Osteoblast (primary cell): Measurements from ENCODE around the gene PARD3B. TPM values are rescaled to one million over a fixed set of nuclear protein-coding genes. Genes with fewer than 3 reads are reported as not detected.

Experiments used
- DNase-seq: peaks from one replicate; pipeline ENCODE4 v3.0.0; 2011; ENCODE audit warnings: low spot score, mixed read lengths; ENCODE audit not compliant: insufficient read length; ENCODE audit errors: missing footprints
- H2AFZ ChIP-seq: 2 replicates; pipeline ENCODE4 v1.6.0; 2011; ENCODE audit warnings: mild to moderate bottlenecking, low read length
- H3K27ac ChIP-seq: 2 replicates; pipeline ENCODE4 v1.5.1; 2011; ENCODE audit warnings: mild to moderate bottlenecking, low read depth, low read length, moderate library complexity
- H3K27me3 ChIP-seq: 2 replicates; pipeline ENCODE4 v1.6.0; 2012; ENCODE audit warnings: mild to moderate bottlenecking, control low read depth, inconsistent platforms, low read length, moderate library complexity; ENCODE audit not compliant: insufficient read depth
- H3K36me3 ChIP-seq: 2 replicates; pipeline ENCODE4 v1.5.1; 2011; ENCODE audit warnings: mild to moderate bottlenecking, low read length, control low read depth, moderate library complexity; ENCODE audit not compliant: insufficient read depth
- H3K4me1 ChIP-seq: 2 replicates; pipeline ENCODE4 v1.5.1; 2011; ENCODE audit warnings: mild to moderate bottlenecking, low read length, control low read depth, moderate library complexity; ENCODE audit not compliant: insufficient read depth
- H3K4me2 ChIP-seq: 2 replicates; pipeline ENCODE4 v1.6.0; 2011; ENCODE audit warnings: mild to moderate bottlenecking, low read length; ENCODE audit not compliant: insufficient read depth
- H3K4me3 ChIP-seq: fragments of 200-600 bp; sonication (generic); 3 replicates; pipeline ENCODE4 v1.5.1; 2012; ENCODE audit warnings: mild to moderate bottlenecking, low read length, inconsistent platforms; ENCODE audit not compliant: insufficient read depth
- H3K79me2 ChIP-seq: 2 replicates; pipeline ENCODE4 v1.6.0; 2012; ENCODE audit warnings: mild to moderate bottlenecking, low read length, control low read depth, inconsistent platforms; ENCODE audit not compliant: insufficient read depth
- H3K9me3 ChIP-seq: 2 replicates; pipeline ENCODE4 v1.5.1; 2011; ENCODE audit warnings: low read depth, low read length, control low read depth
- H4K20me1 ChIP-seq: 2 replicates; pipeline ENCODE4 v1.6.0; 2012; ENCODE audit warnings: mild to moderate bottlenecking, low read length, control low read depth; ENCODE audit not compliant: insufficient read depth
- CTCF ChIP-seq: IDR thresholded peaks from 2 replicates; pipeline ENCODE4 v1.5.1; 2011; ENCODE audit warnings: mild to moderate bottlenecking, low read depth, low read length, moderate library complexity; ENCODE audit errors: extremely low read depth
- total RNA-seq: library from RNA; depleted of rRNA; stranded (reverse); fragments of >200 nt; gene quantifications from 2 replicates; pipeline ENCODE4 v1.2.3, GENCODE V29; 2012

Gene PARD3B
- total RNA-seq, 1 donor = 22.4 TPM

- Histone ChIP-seq H3K27me3 (no peaks in the 10 kb centered on the region), H3K79me2 (no peaks in the 10 kb centered on the region), H4K20me1 (no peaks in the 10 kb centered on the region), H3K9me3 (no peaks in the 10 kb centered on the region), H3K36me3 (no peaks in the 10 kb centered on the region), H3K27ac (no peak overlapping the region), H3K4me3 (no peak overlapping the region), H3K4me2 (no peak overlapping the region), H2AFZ (no peak overlapping the region), H3K4me1 (peaks cover 15% of the 10 kb centered on the region)
- no peak for TF ChIP-seq CTCF
- DNase-seq = no peak
These were observed 931.9 kb downstream of the PARD3B start for GRCh38 chr2:205477016-205477705.

- TF ChIP-seq CTCF = no peak
- no peaks in the 10 kb centered on the region for H3K79me2 ChIP-seq
- no peaks in the 10 kb centered on the region for H3K9me3 ChIP-seq
- no peaks in the 10 kb centered on the region for H4K20me1 ChIP-seq
- peaks cover 7% of the 10 kb centered on the region for H3K4me1 ChIP-seq
- H3K27ac ChIP-seq = no peak overlapping the region
- no peak overlapping the region for H2AFZ ChIP-seq
- no peaks in the 10 kb centered on the region for H3K36me3 ChIP-seq
- no peak overlapping the region for H3K4me2 ChIP-seq
- DNase-seq = no peak
- no peaks in the 10 kb centered on the region for H3K27me3 ChIP-seq
- H3K4me3 ChIP-seq = no peak overlapping the region
These were observed 936.6 kb downstream of the PARD3B start for GRCh38 chr2:205481861-205482260.

GRCh38 chr2:205482399-205483081 is 937.3 kb downstream of the PARD3B start:
- no peaks in the 10 kb centered on the region for H3K79me2 ChIP-seq
- H2AFZ ChIP-seq = no peak overlapping the region
- H3K4me3 ChIP-seq = no peak overlapping the region
- H3K27ac ChIP-seq = no peak overlapping the region
- no peaks in the 10 kb centered on the region for H3K27me3 ChIP-seq
- no peak overlapping the region for H3K4me2 ChIP-seq
- H3K9me3 ChIP-seq = no peaks in the 10 kb centered on the region
- H3K36me3 ChIP-seq = no peaks in the 10 kb centered on the region
- no peak for TF ChIP-seq CTCF
- DNase-seq = peak; percentile 11
- peaks cover 4% of the 10 kb centered on the region for H3K4me1 ChIP-seq
- H4K20me1 ChIP-seq = no peaks in the 10 kb centered on the region

GRCh38 chr2:205483095-205483494 is 937.8 kb downstream of the PARD3B start:
- H3K9me3 ChIP-seq = no peaks in the 10 kb centered on the region
- H3K4me3 ChIP-seq = no peak overlapping the region
- H3K4me1 ChIP-seq = no peaks in the 10 kb centered on the region
- H4K20me1 ChIP-seq = no peaks in the 10 kb centered on the region
- H3K79me2 ChIP-seq = no peaks in the 10 kb centered on the region
- no peak for TF ChIP-seq CTCF
- H3K27me3 ChIP-seq = no peaks in the 10 kb centered on the region
- no peak overlapping the region for H2AFZ ChIP-seq
- no peak for DNase-seq
- no peak overlapping the region for H3K4me2 ChIP-seq
- H3K27ac ChIP-seq = no peak overlapping the region
- H3K36me3 ChIP-seq = no peaks in the 10 kb centered on the region
